Ishikawa (cell line): Measurements from ENCODE around the gene ACAA2.

Experiments
- EGR1 ChIP-seq: IDR thresholded peaks from 2 replicates; pipeline ENCODE4 v1.6.1; 2012
- FOXM1 ChIP-seq: IDR thresholded peaks from 2 replicates; pipeline ENCODE4 v1.6.1; 2012; ENCODE audit warnings: low read depth, borderline replicate concordance
- NFIC ChIP-seq: IDR thresholded peaks from 2 replicates; pipeline ENCODE4 v1.6.1; 2012
- ZBTB7A ChIP-seq: IDR thresholded peaks from 2 replicates; pipeline ENCODE4 v1.6.1; 2012; ENCODE audit warnings: low read depth

DNA sequence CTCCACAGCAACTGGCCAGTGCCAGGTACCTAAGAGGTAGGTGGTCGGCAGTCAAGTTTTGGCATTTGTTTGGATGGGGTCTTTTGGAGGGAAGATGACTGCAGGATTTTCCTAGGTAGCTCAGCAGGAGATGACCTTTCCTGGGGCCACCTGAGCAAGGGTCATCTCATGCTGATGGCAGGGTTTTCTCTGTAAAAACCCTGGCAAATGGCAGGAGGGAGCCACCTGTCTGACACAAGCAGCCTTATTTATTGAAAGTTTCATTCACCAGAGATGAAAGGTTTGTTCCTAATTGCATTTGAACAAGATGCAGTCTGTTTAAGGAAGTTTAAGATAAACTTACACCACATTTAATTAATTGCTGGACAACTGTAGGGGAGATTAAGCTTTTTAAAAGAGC lies 31.6 kb upstream of the ACAA2 start:
- no peak for TF ChIP-seq ZBTB7A
- TF ChIP-seq NFIC, result no peak
- no peak for TF ChIP-seq EGR1
- TF ChIP-seq FOXM1, result no peak
